HG03103 (cell line): Measurements from ENCODE around the gene MICALL2.
"Not testable (repeated sequence)": the region's sequence is repeated elsewhere in the genome, so short reads cannot be mapped to it uniquely, and the experiment has no call there.

Experiments
- ATAC-seq: cut with Tn5 transposase; IDR thresholded peaks from one replicate; pipeline ENCODE4 v1.9.1; 2021; ENCODE audit warnings: low read depth; ENCODE audit not compliant: unreplicated experiment

Gene MICALL2

GRCh38 chr7:1450431-1450830 is 8.8 kb downstream of the MICALL2 start:
- no peak for ATAC-seq

GRCh38 chr7:1449951-1450350 is 9.3 kb downstream of the MICALL2 start:
- no peak for ATAC-seq

GRCh38 chr7:1449501-1449900 is 9.8 kb downstream of the MICALL2 start:
- no peak for ATAC-seq

- no peak for ATAC-seq
These were observed 10.3 kb downstream of the MICALL2 start for GRCh38 chr7:1448958-1449357.

- ATAC-seq, result no peak
These were observed 11.6 kb downstream of the MICALL2 start for GRCh38 chr7:1447551-1448244.

- no peak for ATAC-seq
These were observed 12.2 kb downstream of the MICALL2 start for GRCh38 chr7:1447112-1447511.

- no peak for ATAC-seq
These were observed 12.6 kb downstream of the MICALL2 start for GRCh38 chr7:1446620-1447032.

- ATAC-seq, result not testable (repeated sequence)
These were observed 13.2 kb downstream of the MICALL2 start for GRCh38 chr7:1446026-1446425.

GRCh38 chr7:1445341-1445740 is 13.9 kb downstream of the MICALL2 start:
- no peak for ATAC-seq

GRCh38 chr7:1444925-1445322 is 14.3 kb downstream of the MICALL2 start:
- no peak for ATAC-seq

GRCh38 chr7:1444214-1444924 is 14.9 kb downstream of the MICALL2 start:
- ATAC-seq, result no peak

- ATAC-seq, result not testable (repeated sequence)
These were observed 15.6 kb downstream of the MICALL2 start for GRCh38 chr7:1443587-1444200.

- ATAC-seq, result no peak
These were observed 16.7 kb downstream of the MICALL2 start for GRCh38 chr7:1442355-1443124.

GRCh38 chr7:1441615-1442354 is 17.5 kb downstream of the MICALL2 start:
- no peak for ATAC-seq

GRCh38 chr7:1440620-1441019 is 18.6 kb downstream of the MICALL2 start:
- ATAC-seq, result no peak

GRCh38 chr7:1439373-1440363 is 19.6 kb downstream of the MICALL2 start:
- no peak for ATAC-seq

- ATAC-seq, result no peak
These were observed 20.4 kb downstream of the MICALL2 start for GRCh38 chr7:1438821-1439220.

GRCh38 chr7:1438208-1438607 is 21.1 kb downstream of the MICALL2 start:
- no peak for ATAC-seq
